Stomach (tissue), 4 donors: ENCODE data around the gene LONP1.

Experiments used
- POLR2A ChIP-seq, 4 donors: fragments of 450-650 bp; IDR thresholded peaks; one replicate each; pipeline ENCODE4 v1.6.1; 2016; ENCODE audit warnings: antibody characterized with exemption in 4 of 4, control low read depth in 2 of 4, mild to moderate bottlenecking in 1 of 4, moderate library complexity in 1 of 4
- POLR2AphosphoS5 ChIP-seq, 3 donors: sonication (generic); formaldehyde crosslinking; IDR thresholded peaks; one replicate each; pipeline ENCODE4 v1.6.1; 2016; ENCODE audit warnings: antibody characterized with exemption in 3 of 3
- TF ChIP-seq, protein P1 (sequence below), 7 experiments: fragments of 450-650 bp in 4 of 7; fragments of 200-600 bp in 3 of 7; sonication (generic) in 3 of 7; IDR thresholded peaks; one replicate each; pipeline ENCODE4 v1.5.1; 2016 to 2019; ENCODE audit warnings: antibody characterized with exemption in 7 of 7, control low read depth in 2 of 7, mild to moderate bottlenecking in 1 of 7

DNA sequence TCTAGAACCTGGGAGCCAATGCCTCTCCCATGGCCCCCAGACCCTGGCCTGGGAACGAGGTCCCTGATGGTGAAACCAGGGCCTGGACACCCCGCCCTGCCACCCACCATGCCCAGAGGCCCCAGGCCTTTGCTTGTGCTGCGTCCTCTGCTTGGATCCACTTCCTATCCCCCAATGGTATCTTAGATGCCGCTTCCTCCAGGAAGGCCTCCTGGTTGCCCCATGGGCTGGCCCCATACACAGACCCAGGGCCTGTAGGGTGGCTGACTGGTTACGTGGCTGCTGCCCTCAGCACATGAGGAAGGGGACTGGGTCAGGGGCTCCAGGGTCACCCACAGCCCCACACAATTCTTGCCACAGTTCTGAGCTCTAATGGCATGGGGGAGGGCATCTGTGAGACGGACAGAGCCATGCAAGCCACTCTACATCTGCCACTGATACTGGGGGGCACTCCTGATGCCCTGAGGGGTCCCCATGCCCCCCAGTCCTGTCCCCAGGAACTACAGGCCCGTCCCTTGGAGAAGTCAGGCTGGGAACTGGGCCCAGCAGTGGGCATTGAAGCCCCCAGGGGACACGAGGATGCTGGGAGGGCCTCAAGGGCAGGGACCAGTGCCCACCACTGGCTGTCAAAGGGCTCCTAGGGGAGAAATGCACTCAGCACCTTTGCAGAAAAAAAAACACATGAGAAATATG lies 24.8 kb downstream of the LONP1 start:
- TF ChIP-seq, protein P1, sequence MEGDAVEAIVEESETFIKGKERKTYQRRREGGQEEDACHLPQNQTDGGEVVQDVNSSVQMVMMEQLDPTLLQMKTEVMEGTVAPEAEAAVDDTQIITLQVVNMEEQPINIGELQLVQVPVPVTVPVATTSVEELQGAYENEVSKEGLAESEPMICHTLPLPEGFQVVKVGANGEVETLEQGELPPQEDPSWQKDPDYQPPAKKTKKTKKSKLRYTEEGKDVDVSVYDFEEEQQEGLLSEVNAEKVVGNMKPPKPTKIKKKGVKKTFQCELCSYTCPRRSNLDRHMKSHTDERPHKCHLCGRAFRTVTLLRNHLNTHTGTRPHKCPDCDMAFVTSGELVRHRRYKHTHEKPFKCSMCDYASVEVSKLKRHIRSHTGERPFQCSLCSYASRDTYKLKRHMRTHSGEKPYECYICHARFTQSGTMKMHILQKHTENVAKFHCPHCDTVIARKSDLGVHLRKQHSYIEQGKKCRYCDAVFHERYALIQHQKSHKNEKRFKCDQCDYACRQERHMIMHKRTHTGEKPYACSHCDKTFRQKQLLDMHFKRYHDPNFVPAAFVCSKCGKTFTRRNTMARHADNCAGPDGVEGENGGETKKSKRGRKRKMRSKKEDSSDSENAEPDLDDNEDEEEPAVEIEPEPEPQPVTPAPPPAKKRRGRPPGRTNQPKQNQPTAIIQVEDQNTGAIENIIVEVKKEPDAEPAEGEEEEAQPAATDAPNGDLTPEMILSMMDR (IDR thresholded peaks at IDR 0.05), result no peak
- TF ChIP-seq POLR2A (IDR thresholded peaks at IDR 0.05) (no peak), POLR2AphosphoS5 (IDR thresholded peaks at IDR 0.05) (no peak)
